Panc1 (cell line): ENCODE data around the gene RGS14. TPM values are rescaled to one million over a fixed set of nuclear protein-coding genes. Genes with fewer than 3 reads are reported as not detected.

Source experiments
- ATAC-seq: fragments of 200-7000 bp; cut with Tn5 transposase; 2 replicates; pipeline ENCODE4 v1.9.1; 2020; ENCODE audit warnings: mild to moderate bottlenecking, moderate library complexity
- BruUV-seq: library from RNA; stranded (reverse); fragments of 400-500 nt; replicated peaks from 2 replicates; lab custom pipeline; 2021; lab: Mats Ljungman, UMichigan
- CTCF ChIA-PET: fragments of 300-600 bp; sonication (Branson Sonifier 250); formaldehyde crosslinking; loops from one replicate; lab custom pipeline; 2022; ENCODE audit warnings: antibody characterized with exemption; lab: Charles Lee
- POLR2A ChIA-PET: fragments of 300-600 bp; sonication (Branson Sonifier 250); formaldehyde crosslinking; loops from one replicate; lab custom pipeline; 2022; ENCODE audit warnings: antibody characterized with exemption; lab: Charles Lee
- DNase-seq: peaks from one replicate; pipeline ENCODE4 v3.0.0-alpha.2; 2010; ENCODE audit warnings: low read depth, low spot score
- H3K27ac ChIP-seq: 2 replicates; pipeline ENCODE4 v1.5.1; 2011; ENCODE audit warnings: mild to moderate bottlenecking, low read length, inconsistent platforms
- H3K27me3 ChIP-seq: fragments of 200-500 bp; sonication (Bioruptor generic); 2 replicates; pipeline ENCODE4 v1.6.0; 2014; ENCODE audit warnings: low read length, inconsistent platforms; ENCODE audit not compliant: control insufficient read depth, insufficient read depth
- H3K36me3 ChIP-seq: fragments of 200-500 bp; sonication (Bioruptor generic); 2 replicates; pipeline ENCODE4 v1.5.1; 2014; ENCODE audit warnings: inconsistent platforms, mild to moderate bottlenecking, low read length, moderate library complexity; ENCODE audit not compliant: control insufficient read depth, insufficient read depth
- H3K4me1 ChIP-seq: 2 replicates; pipeline ENCODE4 v1.5.1; 2011; ENCODE audit warnings: inconsistent platforms, mild to moderate bottlenecking, low read length, moderate library complexity; ENCODE audit not compliant: control insufficient read depth, insufficient read depth
- H3K4me3 ChIP-seq, 2 experiments: 2 replicates each; pipeline ENCODE4 v1.5.1; 2011 to 2012; ENCODE audit warnings: low read depth in 2 of 2, low read length in 2 of 2, mild to moderate bottlenecking in 2 of 2, inconsistent platforms in 1 of 2, moderate library complexity in 1 of 2
- H3K9me3 ChIP-seq: fragments of 200-500 bp; sonication (Bioruptor generic); 2 replicates; pipeline ENCODE4 v1.5.1; 2014; ENCODE audit warnings: low read depth, mild to moderate bottlenecking, inconsistent platforms, low read length, moderate library complexity; ENCODE audit not compliant: control insufficient read depth, insufficient read depth
- POLR2AphosphoS5 ChIP-seq: IDR thresholded peaks from 2 replicates; pipeline ENCODE4 v1.6.1; 2012; ENCODE audit warnings: mild to moderate bottlenecking, low read depth, low read length, moderate library complexity
- REST ChIP-seq, 2 experiments: IDR thresholded peaks; 2 replicates each; pipeline ENCODE4 v1.6.1; 2011 to 2012; ENCODE audit warnings: low read depth in 2 of 2, control low read depth in 1 of 2, low read length in 1 of 2, mild to moderate bottlenecking in 1 of 2, moderate library complexity in 1 of 2; ENCODE audit not compliant: insufficient read depth in 1 of 2
- SIN3A ChIP-seq: IDR thresholded peaks from 2 replicates; pipeline ENCODE4 v1.6.1; 2012; ENCODE audit warnings: low read depth, mild to moderate bottlenecking, low read length, moderate library complexity, borderline replicate concordance; ENCODE audit not compliant: insufficient read depth
- TCF7L2 ChIP-seq: IDR thresholded peaks from 2 replicates; pipeline ENCODE4 v1.6.1; 2011; ENCODE audit warnings: mild to moderate bottlenecking, low read depth, low read length, inconsistent platforms
- in situ Hi-C: cut with HindIII; loops from 2 replicates; pipeline ENCODE4 v1.10.0; 2016; ENCODE audit warnings: low sequenced_read_pairs, low pct_unique_long_range_greater_than_20kb
- intact Hi-C: fragments of 100-400 bp; cut with micrococcal nuclease; formaldehyde crosslinking; loops from one replicate; pipeline ENCODE4 v1.10.0; 2022; ENCODE audit not compliant: unreplicated experiment
- total RNA-seq: library from RNA; stranded (reverse); gene quantifications from one replicate; pipeline ENCODE4 v1.2.1, GENCODE V29; 2021; ENCODE audit not compliant: unreplicated experiment
- TF ChIP-seq, protein P1 (sequence below): fragments of 450-650 bp; IDR thresholded peaks from 2 replicates; pipeline ENCODE4 v1.5.1; 2017; ENCODE audit warnings: mild to moderate bottlenecking

The RGS14 gene
- total RNA-seq, 1 experiment from 2014 or later = 13.5 TPM

- DNase-seq = no peak
- POLR2A ChIA-PET = no interaction called here
Measured at GRCh38 chr5:177336603-177337494, 20.9 kb upstream of the RGS14 start.

More at GRCh38 chr5:177336603-177337494, 20.9 kb upstream of the RGS14 start:
- Histone ChIP-seq H3K27ac (no peak overlapping the region), H3K36me3 (peaks cover 16% of the 10 kb centered on the region), H3K4me1 (no peaks in the 10 kb centered on the region), H3K27me3 (no peaks in the 10 kb centered on the region), H3K9me3 (no peaks in the 10 kb centered on the region), H3K4me3 (no peak overlapping the region)
- BruUV-seq = no TSS peak
- CTCF ChIA-PET = interaction anchor here (0.6 to 1.0 kb wide), 2 partner anchors 27 to 250 kb away, joined by 3 to 4 read pairs; partner anchors contain the start of gene FGFR4
- no peak for TF ChIP-seq TCF7L2
- no peak for TF ChIP-seq SIN3A
- TF ChIP-seq POLR2AphosphoS5 = no peak
- TF ChIP-seq, protein P1, sequence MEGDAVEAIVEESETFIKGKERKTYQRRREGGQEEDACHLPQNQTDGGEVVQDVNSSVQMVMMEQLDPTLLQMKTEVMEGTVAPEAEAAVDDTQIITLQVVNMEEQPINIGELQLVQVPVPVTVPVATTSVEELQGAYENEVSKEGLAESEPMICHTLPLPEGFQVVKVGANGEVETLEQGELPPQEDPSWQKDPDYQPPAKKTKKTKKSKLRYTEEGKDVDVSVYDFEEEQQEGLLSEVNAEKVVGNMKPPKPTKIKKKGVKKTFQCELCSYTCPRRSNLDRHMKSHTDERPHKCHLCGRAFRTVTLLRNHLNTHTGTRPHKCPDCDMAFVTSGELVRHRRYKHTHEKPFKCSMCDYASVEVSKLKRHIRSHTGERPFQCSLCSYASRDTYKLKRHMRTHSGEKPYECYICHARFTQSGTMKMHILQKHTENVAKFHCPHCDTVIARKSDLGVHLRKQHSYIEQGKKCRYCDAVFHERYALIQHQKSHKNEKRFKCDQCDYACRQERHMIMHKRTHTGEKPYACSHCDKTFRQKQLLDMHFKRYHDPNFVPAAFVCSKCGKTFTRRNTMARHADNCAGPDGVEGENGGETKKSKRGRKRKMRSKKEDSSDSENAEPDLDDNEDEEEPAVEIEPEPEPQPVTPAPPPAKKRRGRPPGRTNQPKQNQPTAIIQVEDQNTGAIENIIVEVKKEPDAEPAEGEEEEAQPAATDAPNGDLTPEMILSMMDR = no peak
- no peak for TF ChIP-seq REST (IDR thresholded peaks at IDR 0.05; ENCODE audit: insufficient read depth in 1 of 2, low read depth in 2 of 2, low read length in 1 of 2)
- in situ Hi-C loops = no loop called here
- intact Hi-C loops = no loop called here
- ATAC-seq = no peak
